Esophagus muscularis mucosa (tissue), 4 donors: ENCODE results near the gene ANKRD36B.
"Not testable (repeated sequence)": the region's sequence is repeated elsewhere in the genome, so short reads cannot be mapped to it uniquely, and the experiment has no call there.

Experiments
- EP300 ChIP-seq: sonication (generic); formaldehyde crosslinking; IDR thresholded peaks from one replicate; pipeline ENCODE4 v1.6.1; 2017; ENCODE audit warnings: antibody characterized with exemption
- POLR2A ChIP-seq: fragments of 450-650 bp; IDR thresholded peaks from one replicate; pipeline ENCODE4 v1.6.1; 2017; ENCODE audit warnings: antibody characterized with exemption, moderate library complexity, mild to moderate bottlenecking, low read depth
- TF ChIP-seq, protein P1 (sequence below), 3 experiments: fragments of 200-600 bp in 2 of 3; fragments of 450-650 bp in 1 of 3; sonication (generic) in 2 of 3; IDR thresholded peaks; one replicate each; pipeline ENCODE4 v1.5.1; 2017 to 2019; ENCODE audit warnings: antibody characterized with exemption in 3 of 3, mild to moderate bottlenecking in 2 of 3, moderate library complexity in 1 of 3

DNA sequence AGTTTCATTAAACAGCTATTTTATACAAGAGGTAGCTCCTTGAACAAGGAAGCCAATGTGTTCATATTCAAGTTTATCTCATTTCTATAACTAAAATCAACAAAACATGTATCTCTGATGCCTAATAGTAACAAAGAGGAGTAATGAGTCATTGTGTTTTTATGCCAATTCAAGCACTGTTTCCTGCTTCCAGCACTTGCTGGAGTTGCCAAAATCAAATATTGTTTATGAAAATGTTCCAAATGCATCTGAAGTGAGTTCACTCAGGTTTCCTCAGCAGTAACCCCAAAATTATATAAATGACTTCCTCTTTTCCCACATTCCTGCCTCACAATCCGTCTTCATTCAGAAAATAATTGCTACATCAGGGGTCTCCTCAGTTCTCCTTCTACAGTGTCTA, 39.2 kb downstream of the ANKRD36B start:
- not testable (repeated sequence) for TF ChIP-seq EP300, POLR2A
- TF ChIP-seq, protein P1, sequence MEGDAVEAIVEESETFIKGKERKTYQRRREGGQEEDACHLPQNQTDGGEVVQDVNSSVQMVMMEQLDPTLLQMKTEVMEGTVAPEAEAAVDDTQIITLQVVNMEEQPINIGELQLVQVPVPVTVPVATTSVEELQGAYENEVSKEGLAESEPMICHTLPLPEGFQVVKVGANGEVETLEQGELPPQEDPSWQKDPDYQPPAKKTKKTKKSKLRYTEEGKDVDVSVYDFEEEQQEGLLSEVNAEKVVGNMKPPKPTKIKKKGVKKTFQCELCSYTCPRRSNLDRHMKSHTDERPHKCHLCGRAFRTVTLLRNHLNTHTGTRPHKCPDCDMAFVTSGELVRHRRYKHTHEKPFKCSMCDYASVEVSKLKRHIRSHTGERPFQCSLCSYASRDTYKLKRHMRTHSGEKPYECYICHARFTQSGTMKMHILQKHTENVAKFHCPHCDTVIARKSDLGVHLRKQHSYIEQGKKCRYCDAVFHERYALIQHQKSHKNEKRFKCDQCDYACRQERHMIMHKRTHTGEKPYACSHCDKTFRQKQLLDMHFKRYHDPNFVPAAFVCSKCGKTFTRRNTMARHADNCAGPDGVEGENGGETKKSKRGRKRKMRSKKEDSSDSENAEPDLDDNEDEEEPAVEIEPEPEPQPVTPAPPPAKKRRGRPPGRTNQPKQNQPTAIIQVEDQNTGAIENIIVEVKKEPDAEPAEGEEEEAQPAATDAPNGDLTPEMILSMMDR (IDR thresholded peaks at IDR 0.05) = not testable (repeated sequence)
